Lung (tissue), 12 donors: ENCODE data around the gene XYLT1. TPM values are rescaled to one million over a fixed set of nuclear protein-coding genes. Genes with fewer than 3 reads are reported as not detected.
A peak's percentile ranks its signal among the peaks of the same experiment; 100 is the strongest.

Source experiments
- ATAC-seq: fragments of 200-7000 bp; cut with Tn5 transposase; one replicate; pipeline ENCODE4 v1.9.1; 2020; ENCODE audit warnings: moderate number of reproducible peaks; ENCODE audit not compliant: insufficient read depth, low FRiP score
- DNase-seq, 3 donors: peaks; one replicate each; pipeline ENCODE4 v3.0.0-alpha.2; 2013 to 2017
- H3K27ac ChIP-seq, 2 donors: one replicate each; pipeline ENCODE4 v1.5.1; 2013; ENCODE audit warnings: mild to moderate bottlenecking in 2 of 2, moderate library complexity in 2 of 2, control low read depth in 1 of 2, inconsistent platforms in 1 of 2, low read depth in 1 of 2, low read length in 1 of 2
- H3K27me3 ChIP-seq, 3 donors: one replicate each; pipeline ENCODE4 v1.5.1; 2013; ENCODE audit warnings: low read length in 2 of 3; ENCODE audit not compliant: control insufficient read depth in 3 of 3, insufficient read depth in 3 of 3
- H3K36me3 ChIP-seq, 4 donors: one replicate each; pipeline ENCODE4 v1.5.1; 2013; ENCODE audit warnings: low read length in 4 of 4, mild to moderate bottlenecking in 1 of 4, moderate library complexity in 1 of 4; ENCODE audit not compliant: control insufficient read depth in 4 of 4, insufficient read depth in 4 of 4
- H3K4me1 ChIP-seq, 5 donors: one replicate each; pipeline ENCODE4 v1.5.1; 2013; ENCODE audit warnings: low read length in 5 of 5, mild to moderate bottlenecking in 2 of 5, moderate library complexity in 1 of 5; ENCODE audit not compliant: control insufficient read depth in 5 of 5, insufficient read depth in 5 of 5
- H3K4me3 ChIP-seq: one replicate; pipeline ENCODE4 v1.5.1; 2013; ENCODE audit warnings: mild to moderate bottlenecking, control low read depth, moderate library complexity
- H3K9ac ChIP-seq, 2 donors: one replicate each; pipeline ENCODE4 v1.5.1; 2013; ENCODE audit warnings: low read length in 2 of 2, control low read depth in 1 of 2; ENCODE audit not compliant: insufficient read depth in 1 of 2
- H3K9me3 ChIP-seq, 4 donors: one replicate each; pipeline ENCODE4 v1.5.1; 2013; ENCODE audit warnings: low read length in 3 of 4, mild to moderate bottlenecking in 1 of 4, moderate library complexity in 1 of 4; ENCODE audit not compliant: control insufficient read depth in 4 of 4, insufficient read depth in 3 of 4
- WGBS, 2 donors: extraction: QIAGEN DNeasy Blood & Tissue Kit; methylation state at CpG; one replicate each; pipeline ENCODE4 v1.1.7; 2013; 5-methylcytosine and 5-hydroxymethylcytosine counted together
- polyA plus RNA-seq, 2 donors: library from polyadenylated mRNA; stranded (reverse); fragments of 200-250 nt; gene quantifications; one replicate each; pipeline ENCODE4 v1.2.1, GENCODE V29; 2013
- total RNA-seq, 2 donors: library from RNA; depleted of rRNA in 1 of 2; stranded (reverse); fragments of >200 nt in 1 of 2; gene quantifications; one replicate each; pipeline ENCODE4 v1.2.1, GENCODE V29; 2014 to 2021
- TF ChIP-seq, protein P1 (sequence below): IDR thresholded peaks from 2 replicates; pipeline ENCODE4 v1.5.1; 2012; ENCODE audit warnings: mild to moderate bottlenecking; ENCODE audit errors: control extremely low read depth, extremely low read depth
- donor health status: control.
- donor health status: control.
- donor health status: Bipolar disorder and iron deficiency.
- donor health status: healthy.
- donor health status: DM: yes; HTN: yes; CAD: no.

The XYLT1 gene
- total and polyA plus RNA-seq, 4 donors: 1.4 to 11.5 (median 6.9) TPM

GRCh38 chr16:17380613-17381012 is 90.1 kb downstream of the XYLT1 start:
- Histone ChIP-seq H3K36me3 (no peaks in the 10 kb centered on the region), H3K4me3 (no peak overlapping the region), H3K9me3 (peaks cover 0 to 2% (median 0%) of the 10 kb centered on the region in 4 donors), H3K9ac (no peak overlapping the region), H3K27me3 (no peaks in the 10 kb centered on the region), H3K4me1 (peaks cover 5 to 21% (median 15%) of the 10 kb centered on the region in 5 donors), H3K27ac (peak overlapping the region in 1 of 2 donors; percentile 14)
- 28 to 51% methylated on average over 3 of the region's 3 CpGs for WGBS, 2 donors
- DNase-seq (no peak), ATAC-seq (no peak)
- TF ChIP-seq, protein P1, sequence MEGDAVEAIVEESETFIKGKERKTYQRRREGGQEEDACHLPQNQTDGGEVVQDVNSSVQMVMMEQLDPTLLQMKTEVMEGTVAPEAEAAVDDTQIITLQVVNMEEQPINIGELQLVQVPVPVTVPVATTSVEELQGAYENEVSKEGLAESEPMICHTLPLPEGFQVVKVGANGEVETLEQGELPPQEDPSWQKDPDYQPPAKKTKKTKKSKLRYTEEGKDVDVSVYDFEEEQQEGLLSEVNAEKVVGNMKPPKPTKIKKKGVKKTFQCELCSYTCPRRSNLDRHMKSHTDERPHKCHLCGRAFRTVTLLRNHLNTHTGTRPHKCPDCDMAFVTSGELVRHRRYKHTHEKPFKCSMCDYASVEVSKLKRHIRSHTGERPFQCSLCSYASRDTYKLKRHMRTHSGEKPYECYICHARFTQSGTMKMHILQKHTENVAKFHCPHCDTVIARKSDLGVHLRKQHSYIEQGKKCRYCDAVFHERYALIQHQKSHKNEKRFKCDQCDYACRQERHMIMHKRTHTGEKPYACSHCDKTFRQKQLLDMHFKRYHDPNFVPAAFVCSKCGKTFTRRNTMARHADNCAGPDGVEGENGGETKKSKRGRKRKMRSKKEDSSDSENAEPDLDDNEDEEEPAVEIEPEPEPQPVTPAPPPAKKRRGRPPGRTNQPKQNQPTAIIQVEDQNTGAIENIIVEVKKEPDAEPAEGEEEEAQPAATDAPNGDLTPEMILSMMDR: no peak

DNA sequence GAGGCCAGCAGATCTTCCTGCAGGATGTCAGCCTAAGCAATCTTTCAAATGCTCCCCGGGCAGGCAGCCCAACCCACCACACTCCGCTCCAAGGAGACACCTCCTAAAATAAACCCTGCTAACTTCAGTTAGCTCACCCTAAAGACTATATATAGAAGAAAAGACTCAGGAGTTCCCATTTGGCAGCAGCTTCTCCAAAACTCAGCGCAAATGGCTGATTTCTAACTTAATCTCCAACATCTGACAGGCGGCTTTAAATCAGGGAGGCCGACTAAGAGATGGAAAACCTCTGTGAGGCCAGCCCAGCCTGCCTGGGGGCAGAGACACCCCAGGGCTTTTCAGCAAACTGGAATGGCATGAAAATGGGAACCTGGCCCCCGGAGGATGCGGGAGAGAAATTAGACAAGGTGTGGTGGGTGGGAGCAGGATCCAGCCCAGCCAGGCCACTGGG is 91.6 kb downstream of the XYLT1 start:
- no peak overlapping the region for H3K9ac ChIP-seq
- ATAC-seq: no peak

DNA sequence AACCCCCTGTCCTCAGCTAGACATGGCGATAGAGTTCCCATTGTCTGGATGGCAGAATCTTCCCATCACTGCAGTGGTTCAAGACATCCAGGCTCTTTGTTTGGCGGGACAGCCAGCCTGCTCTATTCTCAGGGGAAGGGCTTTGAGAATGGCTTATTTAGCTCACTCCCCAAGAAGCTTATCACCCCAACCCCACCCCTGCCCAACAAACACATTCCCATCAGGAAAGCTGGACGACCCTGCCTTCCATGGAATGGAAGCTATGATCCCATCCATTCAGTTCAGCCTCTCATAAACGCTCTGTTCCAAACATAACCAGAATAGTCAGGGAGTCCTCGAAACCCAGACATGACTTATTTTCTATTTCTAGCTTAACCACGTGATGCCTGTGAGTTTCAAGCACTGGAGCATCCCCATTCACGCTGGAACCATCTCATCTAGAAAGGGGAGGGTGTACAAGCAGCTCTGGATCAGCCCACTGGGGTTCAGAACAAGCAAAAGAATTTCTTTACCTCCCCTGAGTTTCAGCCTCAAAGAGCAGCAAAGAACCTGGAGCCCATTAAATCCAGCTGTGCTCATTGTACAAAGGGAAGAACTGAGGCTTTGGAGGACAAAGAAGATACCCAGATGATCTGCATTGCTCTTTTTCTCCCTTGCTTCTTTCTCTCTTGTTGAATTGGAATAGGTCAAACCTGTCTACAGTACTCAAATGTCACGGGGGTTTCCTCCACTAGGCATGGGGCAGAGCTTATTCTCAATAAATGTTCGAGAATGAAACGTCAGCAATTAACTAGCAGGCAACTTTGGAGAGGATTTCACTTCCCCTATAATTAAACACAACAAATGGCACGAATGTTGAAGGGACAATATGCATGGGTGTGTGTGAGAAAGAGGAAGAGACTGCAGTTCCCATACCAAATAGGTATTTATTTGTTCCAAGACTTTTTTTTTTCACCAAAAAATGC is 93.1 kb downstream of the XYLT1 start:
- no peaks in the 10 kb centered on the region for H3K36me3 ChIP-seq
- no peak overlapping the region for H3K9ac ChIP-seq
- peaks cover 0 to 2% (median 0%) of the 10 kb centered on the region in 4 donors for H3K9me3 ChIP-seq
- DNase-seq: no peak
- no peak for ATAC-seq
- H3K4me1 ChIP-seq: peaks cover 8 to 22% (median 11%) of the 10 kb centered on the region in 5 donors
- no peak overlapping the region for H3K4me3 ChIP-seq
- TF ChIP-seq, protein P1: no peak
- no peaks in the 10 kb centered on the region for H3K27me3 ChIP-seq
- peak overlapping the region; percentile 46 to 67 for H3K27ac ChIP-seq
- WGBS, 2 donors: 48 to 49% methylated on average over 11 of the region's 11 CpGs

More for the DNA sequence above, 91.6 kb downstream of the XYLT1 start:
- TF ChIP-seq, protein P1: no peak
- Histone ChIP-seq H3K9me3 (peaks cover 0 to 2% (median 0%) of the 10 kb centered on the region in 4 donors), H3K4me1 (peaks cover 8 to 22% (median 15%) of the 10 kb centered on the region in 5 donors), H3K4me3 (no peak overlapping the region), H3K27me3 (no peaks in the 10 kb centered on the region), H3K36me3 (no peaks in the 10 kb centered on the region), H3K27ac (peak overlapping the region; percentile 25 to 60)
- 34 to 49% methylated on average over 7 of the region's 7 CpGs for WGBS, 2 donors
- peak; percentile 64 to 84 (median 69) for DNase-seq
